GM19455 (cell line): Measurements from ENCODE around the gene SPAG16.

ENCODE experiments used
- ATAC-seq: cut with Tn5 transposase; IDR thresholded peaks from one replicate; pipeline ENCODE4 v1.9.1; 2021; ENCODE audit not compliant: unreplicated experiment

Gene SPAG16

GRCh38 chr2:213789940-213790339, 505.7 kb downstream of the SPAG16 start:
- ATAC-seq = no peak

GRCh38 chr2:213792045-213792444, 507.8 kb downstream of the SPAG16 start:
- no peak for ATAC-seq

GRCh38 chr2:213806125-213806726, 522.0 kb downstream of the SPAG16 start:
- no peak for ATAC-seq

- no peak for ATAC-seq
Measured at GRCh38 chr2:213816583-213816982, 532.3 kb downstream of the SPAG16 start.

- ATAC-seq = no peak
Measured at GRCh38 chr2:213818436-213818835, 534.2 kb downstream of the SPAG16 start.

GRCh38 chr2:213834331-213834730, 550.1 kb downstream of the SPAG16 start:
- no peak for ATAC-seq

- no peak for ATAC-seq
Measured at GRCh38 chr2:213834746-213835145, 550.5 kb downstream of the SPAG16 start.

- ATAC-seq = no peak
Measured at GRCh38 chr2:213846856-213847255, 562.6 kb downstream of the SPAG16 start.

GRCh38 chr2:213847316-213847715, 563.1 kb downstream of the SPAG16 start:
- no peak for ATAC-seq

- no peak for ATAC-seq
Measured at GRCh38 chr2:213848631-213849030, 564.4 kb downstream of the SPAG16 start.

GRCh38 chr2:213861638-213862037, 577.4 kb downstream of the SPAG16 start:
- ATAC-seq = no peak

- no peak for ATAC-seq
Measured at GRCh38 chr2:213862407-213863076, 578.3 kb downstream of the SPAG16 start.

GRCh38 chr2:213863541-213863940, 579.3 kb downstream of the SPAG16 start:
- ATAC-seq = no peak

GRCh38 chr2:213868526-213868925, 584.3 kb downstream of the SPAG16 start:
- ATAC-seq = no peak

- ATAC-seq = no peak
Measured at GRCh38 chr2:213885485-213885884, 601.2 kb downstream of the SPAG16 start.

- no peak for ATAC-seq
Measured at GRCh38 chr2:213914510-213914909, 630.2 kb downstream of the SPAG16 start.

GRCh38 chr2:213920014-213920413, 635.8 kb downstream of the SPAG16 start:
- no peak for ATAC-seq

GRCh38 chr2:213923543-213923942, 639.3 kb downstream of the SPAG16 start:
- ATAC-seq = no peak

- ATAC-seq = peak; percentile 98
Measured at GRCh38 chr2:213934560-213934959, 650.3 kb downstream of the SPAG16 start.

GRCh38 chr2:213958086-213958485, 673.8 kb downstream of the SPAG16 start:
- no peak for ATAC-seq

GRCh38 chr2:213959589-213959988, 675.3 kb downstream of the SPAG16 start:
- no peak for ATAC-seq

GRCh38 chr2:213971536-213971935, 687.3 kb downstream of the SPAG16 start:
- no peak for ATAC-seq

- no peak for ATAC-seq
Measured at GRCh38 chr2:213980883-213981282, 696.6 kb downstream of the SPAG16 start.
